ENCODE data around the gene VAV3. TPM values are rescaled to one million over a fixed set of nuclear protein-coding genes. Genes with fewer than 3 reads are reported as not detected.

VAV3 gene
- total RNA-seq, 1 donor from 2014 or later, result 1.9 TPM

- DNase-seq (ENCODE audit: low spot score), result no peak
- Mint-ChIP-seq H3K36me3 (ENCODE audit: low read depth) (no peaks in the 10 kb centered on the region), H3K4me1 (ENCODE audit: low read depth) (no peaks in the 10 kb centered on the region), H3K27ac (no peak overlapping the region), H3K27me3 (ENCODE audit: low read depth) (no peaks in the 10 kb centered on the region), H3K9me3 (no peaks in the 10 kb centered on the region), H3K4me3 (ENCODE audit: low read depth) (no peak overlapping the region)
- intact Hi-C loops (cut with micrococcal nuclease), result no loop called here
These were observed 420.7 kb downstream of the VAV3 start for GRCh38 chr1:107544285-107544684.

GRCh38 chr1:107541412-107541811 lies 423.6 kb downstream of the VAV3 start:
- no peak for DNase-seq (ENCODE audit: low spot score)
- intact Hi-C loops (cut with micrococcal nuclease), result no loop called here
- no peaks in the 10 kb centered on the region for H3K36me3 Mint-ChIP-seq (ENCODE audit: low read depth)
- no peaks in the 10 kb centered on the region for H3K9me3 Mint-ChIP-seq
- no peaks in the 10 kb centered on the region for H3K4me1 Mint-ChIP-seq (ENCODE audit: low read depth)
- no peak overlapping the region for H3K27ac Mint-ChIP-seq
- no peaks in the 10 kb centered on the region for H3K27me3 Mint-ChIP-seq (ENCODE audit: low read depth)
- no peak overlapping the region for H3K4me3 Mint-ChIP-seq (ENCODE audit: low read depth)

- no peak overlapping the region for H3K4me3 Mint-ChIP-seq (ENCODE audit: low read depth)
- no peaks in the 10 kb centered on the region for H3K36me3 Mint-ChIP-seq (ENCODE audit: low read depth)
- no peaks in the 10 kb centered on the region for H3K4me1 Mint-ChIP-seq (ENCODE audit: low read depth)
- intact Hi-C loops (cut with micrococcal nuclease), result no loop called here
- no peak overlapping the region for H3K27ac Mint-ChIP-seq
- H3K9me3 Mint-ChIP-seq, result no peaks in the 10 kb centered on the region
- DNase-seq (ENCODE audit: low spot score), result no peak
- H3K27me3 Mint-ChIP-seq (ENCODE audit: low read depth), result no peaks in the 10 kb centered on the region
These were observed 426.5 kb downstream of the VAV3 start for GRCh38 chr1:107538502-107538901.

GRCh38 chr1:107536266-107536665 lies 428.7 kb downstream of the VAV3 start:
- Mint-ChIP-seq H3K4me1 (ENCODE audit: low read depth) (no peaks in the 10 kb centered on the region), H3K27me3 (ENCODE audit: low read depth) (no peaks in the 10 kb centered on the region), H3K27ac (no peak overlapping the region), H3K4me3 (ENCODE audit: low read depth) (no peak overlapping the region), H3K36me3 (ENCODE audit: low read depth) (no peaks in the 10 kb centered on the region), H3K9me3 (no peaks in the 10 kb centered on the region)
- intact Hi-C loops (cut with micrococcal nuclease), result no loop called here
- DNase-seq (ENCODE audit: low spot score), result no peak

GRCh38 chr1:107535091-107535490 lies 429.9 kb downstream of the VAV3 start:
- Mint-ChIP-seq H3K4me3 (ENCODE audit: low read depth) (no peak overlapping the region), H3K27ac (no peak overlapping the region), H3K4me1 (ENCODE audit: low read depth) (no peaks in the 10 kb centered on the region), H3K36me3 (ENCODE audit: low read depth) (no peaks in the 10 kb centered on the region), H3K9me3 (no peaks in the 10 kb centered on the region), H3K27me3 (ENCODE audit: low read depth) (no peaks in the 10 kb centered on the region)
- DNase-seq (ENCODE audit: low spot score), result no peak
- intact Hi-C loops (cut with micrococcal nuclease), result no loop called here

- no peak for DNase-seq (ENCODE audit: low spot score)
- no peak overlapping the region for H3K4me3 Mint-ChIP-seq (ENCODE audit: low read depth)
- H3K4me1 Mint-ChIP-seq (ENCODE audit: low read depth), result no peaks in the 10 kb centered on the region
- H3K27me3 Mint-ChIP-seq (ENCODE audit: low read depth), result no peaks in the 10 kb centered on the region
- H3K27ac Mint-ChIP-seq, result no peak overlapping the region
- H3K9me3 Mint-ChIP-seq, result no peaks in the 10 kb centered on the region
- intact Hi-C loops (cut with micrococcal nuclease), result no loop called here
- H3K36me3 Mint-ChIP-seq (ENCODE audit: low read depth), result no peaks in the 10 kb centered on the region
These were observed 430.3 kb downstream of the VAV3 start for GRCh38 chr1:107534632-107535031.

- no peaks in the 10 kb centered on the region for H3K36me3 Mint-ChIP-seq (ENCODE audit: low read depth)
- H3K4me3 Mint-ChIP-seq (ENCODE audit: low read depth), result no peak overlapping the region
- H3K27me3 Mint-ChIP-seq (ENCODE audit: low read depth), result no peaks in the 10 kb centered on the region
- no peaks in the 10 kb centered on the region for H3K4me1 Mint-ChIP-seq (ENCODE audit: low read depth)
- H3K9me3 Mint-ChIP-seq, result no peaks in the 10 kb centered on the region
- intact Hi-C loops (cut with micrococcal nuclease), result no loop called here
- DNase-seq (ENCODE audit: low spot score), result no peak
- H3K27ac Mint-ChIP-seq, result no peak overlapping the region
These were observed 431.5 kb downstream of the VAV3 start for GRCh38 chr1:107533436-107533835.

GRCh38 chr1:107532318-107532717 lies 432.7 kb downstream of the VAV3 start:
- no peak for DNase-seq (ENCODE audit: low spot score)
- Mint-ChIP-seq H3K4me3 (ENCODE audit: low read depth) (no peak overlapping the region), H3K27me3 (ENCODE audit: low read depth) (no peaks in the 10 kb centered on the region), H3K9me3 (no peaks in the 10 kb centered on the region), H3K27ac (no peak overlapping the region), H3K36me3 (ENCODE audit: low read depth) (no peaks in the 10 kb centered on the region), H3K4me1 (ENCODE audit: low read depth) (no peaks in the 10 kb centered on the region)
- intact Hi-C loops (cut with micrococcal nuclease), result no loop called here

- DNase-seq (ENCODE audit: low spot score), result no peak
- H3K27me3 Mint-ChIP-seq (ENCODE audit: low read depth), result no peaks in the 10 kb centered on the region
- H3K4me3 Mint-ChIP-seq (ENCODE audit: low read depth), result no peak overlapping the region
- no peaks in the 10 kb centered on the region for H3K9me3 Mint-ChIP-seq
- H3K36me3 Mint-ChIP-seq (ENCODE audit: low read depth), result no peaks in the 10 kb centered on the region
- no peaks in the 10 kb centered on the region for H3K4me1 Mint-ChIP-seq (ENCODE audit: low read depth)
- H3K27ac Mint-ChIP-seq, result no peak overlapping the region
- intact Hi-C loops (cut with micrococcal nuclease), result no loop called here
These were observed 433.7 kb downstream of the VAV3 start for GRCh38 chr1:107531065-107531908.

GRCh38 chr1:107530543-107530942 lies 434.4 kb downstream of the VAV3 start:
- H3K36me3 Mint-ChIP-seq (ENCODE audit: low read depth), result no peaks in the 10 kb centered on the region
- no peaks in the 10 kb centered on the region for H3K27me3 Mint-ChIP-seq (ENCODE audit: low read depth)
- intact Hi-C loops (cut with micrococcal nuclease), result no loop called here
- DNase-seq (ENCODE audit: low spot score), result no peak
- H3K9me3 Mint-ChIP-seq, result no peaks in the 10 kb centered on the region
- no peak overlapping the region for H3K4me3 Mint-ChIP-seq (ENCODE audit: low read depth)
- no peak overlapping the region for H3K27ac Mint-ChIP-seq
- H3K4me1 Mint-ChIP-seq (ENCODE audit: low read depth), result no peaks in the 10 kb centered on the region

- Mint-ChIP-seq H3K4me3 (ENCODE audit: low read depth) (no peak overlapping the region), H3K36me3 (ENCODE audit: low read depth) (no peaks in the 10 kb centered on the region), H3K9me3 (no peaks in the 10 kb centered on the region), H3K4me1 (ENCODE audit: low read depth) (peaks cover 6% of the 10 kb centered on the region), H3K27me3 (ENCODE audit: low read depth) (no peaks in the 10 kb centered on the region), H3K27ac (no peak overlapping the region)
- intact Hi-C loops (cut with micrococcal nuclease), result loop anchor here (1.0 kb wide), 1 partner anchor 99 kb away; no protein-coding TSS in a partner anchor
- no peak for DNase-seq (ENCODE audit: low spot score)
These were observed 435.4 kb downstream of the VAV3 start for GRCh38 chr1:107529511-107530149.

- Mint-ChIP-seq H3K36me3 (ENCODE audit: low read depth) (no peaks in the 10 kb centered on the region), H3K4me1 (ENCODE audit: low read depth) (peaks cover 6% of the 10 kb centered on the region), H3K27ac (no peak overlapping the region), H3K4me3 (ENCODE audit: low read depth) (no peak overlapping the region), H3K27me3 (ENCODE audit: low read depth) (no peaks in the 10 kb centered on the region), H3K9me3 (no peaks in the 10 kb centered on the region)
- intact Hi-C loops (cut with micrococcal nuclease), result no loop called here
- no peak for DNase-seq (ENCODE audit: low spot score)
These were observed 438.3 kb downstream of the VAV3 start for GRCh38 chr1:107526524-107527198.

GRCh38 chr1:107525961-107526360 lies 439.0 kb downstream of the VAV3 start:
- no peaks in the 10 kb centered on the region for H3K27me3 Mint-ChIP-seq (ENCODE audit: low read depth)
- intact Hi-C loops (cut with micrococcal nuclease), result no loop called here

More at GRCh38 chr1:107525961-107526360, 439.0 kb downstream of the VAV3 start:
- Mint-ChIP-seq H3K27ac (no peak overlapping the region), H3K9me3 (no peaks in the 10 kb centered on the region), H3K36me3 (ENCODE audit: low read depth) (no peaks in the 10 kb centered on the region), H3K4me3 (ENCODE audit: low read depth) (no peak overlapping the region), H3K4me1 (ENCODE audit: low read depth) (peaks cover 6% of the 10 kb centered on the region)
- no peak for DNase-seq (ENCODE audit: low spot score)

Data from activated T-helper 2 cell treated with anti-CD3 and anti-CD28 coated beads, Interferon-gamma antibody, Interleukin-2, Interleukin-4, amounts not matched to agents 10 μg/mL and 5 μg/mL and 100 μg/mL, durations not matched to agents 14 hours and 24 hours and 36 hours (primary cell).